Lower lobe of right lung (tissue), 2 donors: ENCODE measurements around the gene UTS2. TPM values are rescaled to one million over a fixed set of nuclear protein-coding genes. Genes with fewer than 3 reads are reported as not detected.

Experiments
- ATAC-seq, 2 donors: fragments of 200-7000 bp; cut with Tn5 transposase; one replicate each; pipeline ENCODE4 v1.9.1; 2020 to 2022; ENCODE audit warnings: mild to moderate bottlenecking in 2 of 2, moderate library complexity in 2 of 2
- DNase-seq: peaks from one replicate; pipeline ENCODE4 v3.0.0-alpha.2; 2020
- H3K27ac ChIP-seq: fragments of 200-600 bp; one replicate; pipeline ENCODE4 v1.8.0; 2022
- H3K27me3 ChIP-seq: fragments of 200-600 bp; one replicate; pipeline ENCODE4 v1.8.0; 2022; ENCODE audit warnings: low read depth
- H3K36me3 ChIP-seq: fragments of 200-600 bp; one replicate; pipeline ENCODE4 v1.8.0; 2022; ENCODE audit warnings: mild to moderate bottlenecking
- H3K4me1 ChIP-seq: fragments of 200-600 bp; one replicate; pipeline ENCODE4 v1.8.0; 2022
- H3K4me3 ChIP-seq: fragments of 200-600 bp; one replicate; pipeline ENCODE4 v1.8.0; 2022; ENCODE audit warnings: mild to moderate bottlenecking
- H3K9me3 ChIP-seq: fragments of 200-600 bp; one replicate; pipeline ENCODE4 v1.8.0; 2022
- intact Hi-C: fragments of 100-400 bp; cut with DNase I; formaldehyde crosslinking; loops from one replicate; pipeline ENCODE4 v1.11.0; 2022
- total RNA-seq: library from RNA; stranded (reverse); fragmentation: NEBNext Ultra II Directional; extraction: Animal tissue kit (Norgen Biotek cat#: 25700); gene quantifications from one replicate; pipeline ENCODE4 v1.2.1, GENCODE V29; 2021
- TF ChIP-seq, protein P1 (sequence below): fragments of 200-600 bp; IDR thresholded peaks from one replicate; pipeline ENCODE4 v1.8.0; 2022; ENCODE audit warnings: antibody characterized with exemption, mild to moderate bottlenecking
- donor health status: DM: no; HTN: yes; CAD: no; lungs with severe emphysema.

Gene UTS2
- total RNA-seq, 1 donor from 2014 or later: not detected

DNA sequence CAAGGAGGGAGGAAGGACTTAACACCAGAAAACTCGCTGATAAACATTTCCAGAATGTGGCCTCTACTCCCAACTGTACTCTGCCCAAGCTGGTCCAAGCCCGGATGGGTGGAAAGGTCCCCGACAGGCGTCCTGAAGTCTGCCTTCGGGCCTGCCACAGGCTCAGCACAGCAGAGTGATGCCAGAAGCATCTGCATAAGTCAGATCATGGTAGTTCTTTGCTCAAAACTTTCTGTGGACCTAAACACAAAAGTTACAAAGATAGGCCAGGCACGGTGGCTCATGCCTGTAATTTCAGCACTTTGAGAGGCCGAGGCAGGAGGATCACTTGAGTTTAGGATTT, 790 bp upstream of the UTS2 start:
- H3K27me3 ChIP-seq: no peaks in the 10 kb centered on the region
- no peak for DNase-seq
- TF ChIP-seq, protein P1, sequence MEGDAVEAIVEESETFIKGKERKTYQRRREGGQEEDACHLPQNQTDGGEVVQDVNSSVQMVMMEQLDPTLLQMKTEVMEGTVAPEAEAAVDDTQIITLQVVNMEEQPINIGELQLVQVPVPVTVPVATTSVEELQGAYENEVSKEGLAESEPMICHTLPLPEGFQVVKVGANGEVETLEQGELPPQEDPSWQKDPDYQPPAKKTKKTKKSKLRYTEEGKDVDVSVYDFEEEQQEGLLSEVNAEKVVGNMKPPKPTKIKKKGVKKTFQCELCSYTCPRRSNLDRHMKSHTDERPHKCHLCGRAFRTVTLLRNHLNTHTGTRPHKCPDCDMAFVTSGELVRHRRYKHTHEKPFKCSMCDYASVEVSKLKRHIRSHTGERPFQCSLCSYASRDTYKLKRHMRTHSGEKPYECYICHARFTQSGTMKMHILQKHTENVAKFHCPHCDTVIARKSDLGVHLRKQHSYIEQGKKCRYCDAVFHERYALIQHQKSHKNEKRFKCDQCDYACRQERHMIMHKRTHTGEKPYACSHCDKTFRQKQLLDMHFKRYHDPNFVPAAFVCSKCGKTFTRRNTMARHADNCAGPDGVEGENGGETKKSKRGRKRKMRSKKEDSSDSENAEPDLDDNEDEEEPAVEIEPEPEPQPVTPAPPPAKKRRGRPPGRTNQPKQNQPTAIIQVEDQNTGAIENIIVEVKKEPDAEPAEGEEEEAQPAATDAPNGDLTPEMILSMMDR: no peak

DNA sequence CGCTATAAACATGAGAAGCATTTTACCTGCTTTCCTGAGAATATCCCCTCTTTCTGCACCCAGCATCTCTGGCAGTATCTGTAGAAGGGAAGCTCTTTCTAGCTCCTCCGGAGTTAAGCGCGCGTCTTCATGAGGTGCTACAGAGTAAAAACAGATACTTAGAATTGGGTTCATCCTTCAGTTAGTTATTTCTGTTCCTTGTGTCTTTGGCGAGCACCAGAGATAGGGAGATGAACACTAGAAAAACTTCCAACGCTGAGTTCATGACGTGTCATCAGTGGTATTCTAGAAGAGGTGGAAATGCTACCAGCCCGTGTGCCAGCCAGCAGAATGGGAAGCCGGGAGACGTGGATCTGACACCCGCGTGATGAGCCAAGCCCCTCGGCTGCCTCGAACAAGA, 2.1 kb downstream of the UTS2 start:
- TF ChIP-seq, protein P1: no peak
- H3K4me3 ChIP-seq: no peak overlapping the region
- H3K4me1 ChIP-seq: no peaks in the 10 kb centered on the region
- ATAC-seq (no peak), DNase-seq (no peak)
- H3K27ac ChIP-seq: no peak overlapping the region
- no peaks in the 10 kb centered on the region for H3K36me3 ChIP-seq
- intact Hi-C loops: no loop called here
- no peaks in the 10 kb centered on the region for H3K9me3 ChIP-seq
- H3K27me3 ChIP-seq: no peaks in the 10 kb centered on the region

More for the DNA sequence above, 790 bp upstream of the UTS2 start:
- Histone ChIP-seq H3K36me3 (no peaks in the 10 kb centered on the region), H3K4me1 (no peaks in the 10 kb centered on the region), H3K4me3 (no peak overlapping the region), H3K27ac (no peak overlapping the region), H3K9me3 (no peaks in the 10 kb centered on the region)
- intact Hi-C loops: no loop called here
- ATAC-seq: no peak

DNA sequence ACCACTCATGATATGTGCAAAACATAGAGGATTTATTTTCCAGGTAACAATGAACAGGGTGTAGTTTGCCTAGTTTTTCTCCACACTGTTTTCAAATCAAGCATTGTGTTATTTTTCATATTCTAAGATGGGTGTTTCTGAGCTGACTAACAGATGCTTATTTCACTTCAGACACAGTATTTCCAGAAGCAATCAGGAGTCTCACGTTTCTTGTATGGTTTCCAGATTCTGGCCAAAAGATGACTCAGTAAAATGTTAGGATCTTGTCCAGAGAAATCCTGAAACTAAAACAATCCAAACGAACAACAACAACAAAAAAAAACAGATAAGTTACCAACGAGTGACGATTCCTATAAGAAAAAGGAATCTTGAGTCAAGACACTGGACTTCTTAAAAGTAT, 5.3 kb downstream of the UTS2 start:
- TF ChIP-seq, protein P1: no peak
- Histone ChIP-seq H3K4me3 (no peak overlapping the region), H3K27me3 (no peaks in the 10 kb centered on the region), H3K9me3 (no peaks in the 10 kb centered on the region), H3K36me3 (peaks cover 27% of the 10 kb centered on the region), H3K4me1 (no peaks in the 10 kb centered on the region), H3K27ac (no peak overlapping the region)
- intact Hi-C loops: no loop called here
- DNase-seq (no peak), ATAC-seq (no peak)

DNA sequence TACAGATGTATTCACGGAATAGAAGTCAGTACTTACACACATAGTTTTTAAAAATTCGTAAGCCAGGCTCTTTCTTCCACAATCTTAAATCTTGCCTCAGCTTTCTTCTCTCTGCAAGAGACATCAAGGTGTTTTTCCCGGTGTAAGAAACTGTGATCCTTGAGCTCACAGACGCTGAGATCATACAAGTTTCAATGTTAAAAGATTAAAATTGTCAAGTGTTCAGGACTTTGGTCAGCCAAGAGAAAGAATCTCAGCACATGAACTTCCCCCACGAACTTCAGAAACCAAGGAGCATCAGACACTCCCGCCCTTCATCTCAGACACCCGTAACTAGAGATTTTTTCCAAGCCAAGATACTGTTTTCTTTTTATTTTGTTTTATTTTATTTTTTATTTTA, 6.2 kb downstream of the UTS2 start:
- no peak for ATAC-seq
- TF ChIP-seq, protein P1: no peak
- intact Hi-C loops: no loop called here

DNA sequence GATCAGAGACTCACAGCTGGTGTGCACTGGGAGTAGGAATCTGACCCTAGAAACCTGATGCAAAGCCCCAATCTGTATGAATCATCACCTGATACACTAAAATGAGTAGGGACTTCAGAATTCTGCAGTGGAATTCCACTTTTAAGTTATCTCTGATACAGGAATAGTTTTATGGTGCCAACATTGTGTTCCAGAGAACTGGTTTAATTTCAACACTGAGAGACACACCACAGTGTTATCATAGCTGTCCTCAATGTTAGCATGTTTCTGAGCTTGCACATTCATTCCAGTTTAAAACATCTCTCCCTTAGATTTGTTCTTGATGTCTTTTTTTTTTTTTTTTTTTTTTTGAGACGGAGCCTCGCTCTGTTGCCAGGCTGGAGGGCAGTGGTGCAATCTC, 7.1 kb downstream of the UTS2 start:
- intact Hi-C loops: no loop called here
- Histone ChIP-seq H3K36me3 (peaks cover 45% of the 10 kb centered on the region), H3K27me3 (no peaks in the 10 kb centered on the region), H3K27ac (no peak overlapping the region), H3K4me3 (no peak overlapping the region), H3K4me1 (no peaks in the 10 kb centered on the region), H3K9me3 (no peaks in the 10 kb centered on the region)
- no peak for DNase-seq
- TF ChIP-seq, protein P1: no peak
- no peak for ATAC-seq

More for the DNA sequence above, 6.2 kb downstream of the UTS2 start:
- no peaks in the 10 kb centered on the region for H3K9me3 ChIP-seq
- no peak overlapping the region for H3K27ac ChIP-seq
- no peak for DNase-seq
- H3K27me3 ChIP-seq: no peaks in the 10 kb centered on the region
- no peak overlapping the region for H3K4me3 ChIP-seq
- H3K4me1 ChIP-seq: no peaks in the 10 kb centered on the region
- H3K36me3 ChIP-seq: peaks cover 36% of the 10 kb centered on the region

DNA sequence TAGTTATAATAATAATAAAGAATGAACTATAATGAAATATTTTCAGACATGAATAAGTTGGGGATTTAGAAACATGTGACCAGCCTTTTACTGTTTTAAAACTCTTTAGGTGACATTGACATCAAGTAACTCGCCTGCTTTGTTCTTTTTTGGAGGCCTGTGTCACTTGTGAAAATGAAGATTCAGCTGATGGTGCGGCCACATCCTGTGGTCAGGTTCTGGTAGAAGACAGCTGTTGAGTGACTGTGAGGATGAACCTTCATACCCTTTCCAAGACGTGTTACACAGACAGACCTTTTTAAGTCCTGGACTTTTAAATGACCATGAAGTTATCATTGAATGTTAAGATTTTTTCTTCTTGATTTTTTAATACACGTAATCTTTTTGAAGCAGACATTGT, 10.3 kb downstream of the UTS2 start:
- intact Hi-C loops: no loop called here
- peaks cover 9% of the 10 kb centered on the region for H3K9me3 ChIP-seq
- no peak overlapping the region for H3K4me3 ChIP-seq
- TF ChIP-seq, protein P1: no peak
- no peaks in the 10 kb centered on the region for H3K4me1 ChIP-seq
- ATAC-seq (no peak), DNase-seq (no peak)
- H3K36me3 ChIP-seq: peaks cover 78% of the 10 kb centered on the region
- H3K27ac ChIP-seq: no peak overlapping the region
- H3K27me3 ChIP-seq: no peaks in the 10 kb centered on the region
